Gastroesophageal sphincter (tissue), 3 donors: ENCODE data around the gene DENND6A.

Experiments used
- CTCF ChIP-seq, 4 experiments: fragments of 200-600 bp in 2 of 4; fragments of 450-650 bp in 2 of 4; sonication (generic) in 1 of 4; IDR thresholded peaks; one replicate each; pipeline ENCODE4 v1.5.1; 2017 to 2019; ENCODE audit warnings: antibody characterized with exemption in 4 of 4, mild to moderate bottlenecking in 2 of 4, moderate library complexity in 2 of 4
- POLR2A ChIP-seq, 2 donors: fragments of 450-650 bp; IDR thresholded peaks; one replicate each; pipeline ENCODE4 v1.6.1; 2017; ENCODE audit warnings: antibody characterized with exemption in 2 of 2, mild to moderate bottlenecking in 2 of 2, moderate library complexity in 1 of 2

GRCh38 chr3:57594576-57594975, 98.3 kb downstream of the DENND6A start:
- TF ChIP-seq POLR2A (IDR thresholded peaks at IDR 0.05) = no peak
- TF ChIP-seq CTCF (IDR thresholded peaks at IDR 0.05) = no peak
